ENCODE results near the gene REEP6.

- no peak for TF ChIP-seq POLR2A (IDR thresholded peaks at IDR 0.05)
- TF ChIP-seq, protein P1, sequence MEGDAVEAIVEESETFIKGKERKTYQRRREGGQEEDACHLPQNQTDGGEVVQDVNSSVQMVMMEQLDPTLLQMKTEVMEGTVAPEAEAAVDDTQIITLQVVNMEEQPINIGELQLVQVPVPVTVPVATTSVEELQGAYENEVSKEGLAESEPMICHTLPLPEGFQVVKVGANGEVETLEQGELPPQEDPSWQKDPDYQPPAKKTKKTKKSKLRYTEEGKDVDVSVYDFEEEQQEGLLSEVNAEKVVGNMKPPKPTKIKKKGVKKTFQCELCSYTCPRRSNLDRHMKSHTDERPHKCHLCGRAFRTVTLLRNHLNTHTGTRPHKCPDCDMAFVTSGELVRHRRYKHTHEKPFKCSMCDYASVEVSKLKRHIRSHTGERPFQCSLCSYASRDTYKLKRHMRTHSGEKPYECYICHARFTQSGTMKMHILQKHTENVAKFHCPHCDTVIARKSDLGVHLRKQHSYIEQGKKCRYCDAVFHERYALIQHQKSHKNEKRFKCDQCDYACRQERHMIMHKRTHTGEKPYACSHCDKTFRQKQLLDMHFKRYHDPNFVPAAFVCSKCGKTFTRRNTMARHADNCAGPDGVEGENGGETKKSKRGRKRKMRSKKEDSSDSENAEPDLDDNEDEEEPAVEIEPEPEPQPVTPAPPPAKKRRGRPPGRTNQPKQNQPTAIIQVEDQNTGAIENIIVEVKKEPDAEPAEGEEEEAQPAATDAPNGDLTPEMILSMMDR (IDR thresholded peaks at IDR 0.05), result no peak
Measured at GRCh38 chr19:1447504-1447903, 43.5 kb upstream of the REEP6 start.

Measured in thyroid gland (tissue), 4 donors.